ENCODE results near the gene ZNF185. TPM values are rescaled to one million over a fixed set of nuclear protein-coding genes. Genes with fewer than 3 reads are reported as not detected.

ZNF185 gene
- total RNA-seq, 1 donor from 2014 or later, result 1.6 TPM

- Histone ChIP-seq H3K27me3 (ENCODE audit: low read depth) (no peaks in the 10 kb centered on the region), H3K27ac (replicated peaks) (no peak overlapping the region), H3K4me1 (peaks cover 10% of the 10 kb centered on the region), H3K36me3 (no peaks in the 10 kb centered on the region), H3K4me3 (no peak overlapping the region), H3K9me3 (replicated peaks) (no peaks in the 10 kb centered on the region)
- no peak for TF ChIP-seq CTCF (IDR thresholded peaks at IDR 0.05; ENCODE audit: borderline replicate concordance)
- no peak for DNase-seq
- intact Hi-C loops (cut with micrococcal nuclease), result no loop called here
These were observed 47.4 kb downstream of the ZNF185 start for GRCh38 chrX:152945021-152945979.

GRCh38 chrX:152946681-152947080 is 48.8 kb downstream of the ZNF185 start:
- H3K36me3 ChIP-seq, result no peaks in the 10 kb centered on the region
- H3K27me3 ChIP-seq (ENCODE audit: low read depth), result no peaks in the 10 kb centered on the region
- intact Hi-C loops (cut with micrococcal nuclease), result no loop called here
- no peak overlapping the region for H3K27ac ChIP-seq (replicated peaks)
- H3K4me1 ChIP-seq, result peaks cover 7% of the 10 kb centered on the region
- no peaks in the 10 kb centered on the region for H3K9me3 ChIP-seq (replicated peaks)
- H3K4me3 ChIP-seq, result no peak overlapping the region
- no peak for TF ChIP-seq CTCF (IDR thresholded peaks at IDR 0.05; ENCODE audit: borderline replicate concordance)
- DNase-seq, result no peak

Other genes with a start within 250 kb of the ZNF185 start
- gene MAGEA3, start 199.3 kb upstream of the ZNF185 start, total RNA-seq, result not detected
- gene CSAG2, start 188.8 kb upstream of the ZNF185 start, total RNA-seq, result not detected
- gene MAGEA2B, start 183.4 kb upstream of the ZNF185 start, total RNA-seq, result not detected
- gene CSAG1, start 164.3 kb upstream of the ZNF185 start, total RNA-seq, result not detected
- not detected for gene MAGEA12, start 164.3 kb upstream of the ZNF185 start, total RNA-seq
- not detected for gene MAGEA2, start 144.2 kb upstream of the ZNF185 start, total RNA-seq
- not detected for gene CSAG3, start 138.8 kb upstream of the ZNF185 start, total RNA-seq
- not detected for gene MAGEA6, start 128.4 kb upstream of the ZNF185 start, total RNA-seq
- 24.1 TPM for gene CETN2, start 67.3 kb upstream of the ZNF185 start, total RNA-seq
- 11.4 TPM for gene NSDHL, start 67.0 kb upstream of the ZNF185 start, total RNA-seq
- not detected for gene PNMA5, start 96.0 kb downstream of the ZNF185 start, total RNA-seq
- 1.8 TPM for gene PNMA3, start 158.4 kb downstream of the ZNF185 start, total RNA-seq
- 1.4 TPM for gene PNMA6A, start 174.4 kb downstream of the ZNF185 start, total RNA-seq